Vagina (tissue), 2 donors: ENCODE measurements around the gene ZFHX3. TPM values are rescaled to one million over a fixed set of nuclear protein-coding genes. Genes with fewer than 3 reads are reported as not detected.
A peak's percentile ranks its signal among the peaks of the same experiment; 100 is the strongest.

Experiments
- DNase-seq, 2 donors: peaks; one replicate each; pipeline ENCODE4 v3.0.0-alpha.2; 2017; ENCODE audit errors: extremely low spot score in 2 of 2
- H3K27ac ChIP-seq: fragments of 200-600 bp; sonication (generic); one replicate; pipeline ENCODE4 v1.5.1; 2019
- H3K27me3 ChIP-seq: fragments of 200-600 bp; sonication (generic); one replicate; pipeline ENCODE4 v1.5.1; 2019
- H3K36me3 ChIP-seq, 2 donors: fragments of 200-600 bp; sonication (generic); one replicate each; pipeline ENCODE4 v1.5.1; 2017 to 2019
- H3K4me1 ChIP-seq: fragments of 200-600 bp; sonication (generic); one replicate; pipeline ENCODE4 v1.5.1; 2019
- H3K4me3 ChIP-seq, 2 donors: fragments of 200-600 bp; sonication (generic); 1 replicate in 1 of 2; 2 replicates in 1 of 2; pipeline ENCODE4 v1.5.1; 2016 to 2019
- H3K9me3 ChIP-seq: fragments of 200-600 bp; sonication (generic); one replicate; pipeline ENCODE4 v1.5.1; 2019
- CTCF ChIP-seq, 3 experiments: fragments of 450-650 bp in 2 of 3; fragments of 200-600 bp in 1 of 3; sonication (generic) in 1 of 3; IDR thresholded peaks; one replicate each; pipeline ENCODE4 v1.5.1; 2017 to 2019; ENCODE audit warnings: antibody characterized with exemption in 3 of 3, mild to moderate bottlenecking in 2 of 3, moderate library complexity in 2 of 3
- POLR2A ChIP-seq, 2 donors: fragments of 450-650 bp; IDR thresholded peaks; one replicate each; pipeline ENCODE4 v1.6.1; 2017; ENCODE audit warnings: antibody characterized with exemption in 2 of 2, mild to moderate bottlenecking in 2 of 2, moderate library complexity in 2 of 2
- POLR2AphosphoS5 ChIP-seq, 2 donors: sonication (generic); formaldehyde crosslinking; IDR thresholded peaks; one replicate each; pipeline ENCODE4 v1.9.0; 2017; ENCODE audit warnings: antibody characterized with exemption in 2 of 2, mild to moderate bottlenecking in 2 of 2, low read depth in 1 of 2; ENCODE audit not compliant: insufficient read depth in 1 of 2
- intact Hi-C: fragments of 100-400 bp; cut with DNase I; formaldehyde crosslinking; loops from one replicate; pipeline ENCODE4 v1.15.1; 2023
- total RNA-seq: library from RNA; depleted of rRNA; stranded (reverse); fragments of >200 nt; gene quantifications from one replicate; pipeline ENCODE4 v1.2.3, GENCODE V29; 2016

ZFHX3 gene
- total RNA-seq, 1 donor from 2014 or later: 28.0 TPM

GRCh38 chr16:72853575-72854266 lies 194.2 kb downstream of the ZFHX3 start:
- DNase-seq: no peak
- Histone ChIP-seq H3K4me1 (peaks cover 13% of the 10 kb centered on the region), H3K27me3 (no peaks in the 10 kb centered on the region), H3K36me3 (no peaks in the 10 kb centered on the region), H3K9me3 (no peaks in the 10 kb centered on the region), H3K27ac (no peak overlapping the region), H3K4me3 (no peak overlapping the region)
- TF ChIP-seq POLR2A (IDR thresholded peaks at IDR 0.05): no peak
- no peak for TF ChIP-seq CTCF (IDR thresholded peaks at IDR 0.05)
- TF ChIP-seq POLR2AphosphoS5 (IDR thresholded peaks at IDR 0.05; ENCODE audit: insufficient read depth in 1 of 2, low read depth in 1 of 2): no peak
- intact Hi-C loops: loop anchor here (10.0 kb wide), 2 partner anchors 81 to 131 kb away; no protein-coding TSS in a partner anchor

- H3K27me3 ChIP-seq: no peaks in the 10 kb centered on the region
- DNase-seq: no peak
- no peaks in the 10 kb centered on the region for H3K9me3 ChIP-seq
- H3K4me3 ChIP-seq: no peak overlapping the region
- no peaks in the 10 kb centered on the region for H3K36me3 ChIP-seq
- H3K27ac ChIP-seq: no peak overlapping the region
- TF ChIP-seq CTCF (IDR thresholded peaks at IDR 0.05): no peak
- no peak for TF ChIP-seq POLR2A (IDR thresholded peaks at IDR 0.05)
- no peak for TF ChIP-seq POLR2AphosphoS5 (IDR thresholded peaks at IDR 0.05; ENCODE audit: insufficient read depth in 1 of 2, low read depth in 1 of 2)
- peaks cover 22% of the 10 kb centered on the region for H3K4me1 ChIP-seq
- intact Hi-C loops: loop anchor here (10.0 kb wide), 2 partner anchors 82 to 132 kb away; no protein-coding TSS in a partner anchor
These were observed 195.5 kb downstream of the ZFHX3 start for GRCh38 chr16:72852421-72852820.

DNA sequence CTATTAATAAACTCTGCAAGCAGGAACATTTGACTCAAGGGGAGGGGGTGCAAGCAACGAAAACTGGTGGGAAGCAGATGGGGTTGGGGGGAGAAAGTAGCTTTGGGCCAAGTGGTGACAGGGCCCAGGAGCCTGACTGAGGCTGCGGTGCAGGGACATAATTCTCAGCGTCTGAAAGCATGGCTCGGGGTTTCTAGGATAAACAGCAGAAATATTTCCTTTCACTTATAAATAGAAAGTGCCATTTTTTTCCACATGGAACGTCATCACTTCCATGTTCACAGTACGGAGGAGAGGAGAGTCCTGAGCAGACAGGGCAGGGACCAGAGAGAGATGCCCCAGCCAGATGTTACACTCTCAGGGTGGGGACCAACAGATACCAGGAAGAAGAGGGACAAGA lies 197.1 kb downstream of the ZFHX3 start:
- no peaks in the 10 kb centered on the region for H3K36me3 ChIP-seq
- no peak for DNase-seq
- H3K27me3 ChIP-seq: no peaks in the 10 kb centered on the region
- H3K27ac ChIP-seq: peak overlapping the region; percentile 54
- H3K4me1 ChIP-seq: peaks cover 28% of the 10 kb centered on the region
- TF ChIP-seq CTCF (IDR thresholded peaks at IDR 0.05) (no peak), POLR2A (IDR thresholded peaks at IDR 0.05) (no peak), POLR2AphosphoS5 (IDR thresholded peaks at IDR 0.05; ENCODE audit: insufficient read depth in 1 of 2, low read depth in 1 of 2) (no peak)
- no peaks in the 10 kb centered on the region for H3K9me3 ChIP-seq
- H3K4me3 ChIP-seq: no peak overlapping the region
- intact Hi-C loops: loop anchor here (10.0 kb wide), 2 partner anchors 84 to 134 kb away; no protein-coding TSS in a partner anchor

DNA sequence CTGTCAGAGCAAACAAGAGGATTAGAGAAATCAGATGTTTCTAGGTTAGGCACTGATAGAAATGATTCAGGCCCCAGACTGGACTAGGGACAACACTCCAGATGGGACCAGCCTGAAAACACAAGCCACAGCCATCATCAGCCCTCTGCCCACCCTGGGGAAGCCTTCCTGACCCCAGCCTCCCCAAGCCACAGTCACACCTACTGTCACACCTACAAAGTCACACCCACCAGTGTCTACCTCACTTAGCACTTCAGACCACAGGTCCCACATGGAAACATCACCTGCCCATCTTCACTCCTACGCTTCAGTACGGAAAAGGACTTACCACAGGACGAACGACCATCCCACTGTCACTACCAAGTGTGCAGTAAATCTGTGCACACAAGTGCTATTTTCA lies 197.9 kb downstream of the ZFHX3 start:
- Histone ChIP-seq H3K4me1 (peaks cover 28% of the 10 kb centered on the region), H3K9me3 (no peaks in the 10 kb centered on the region), H3K27me3 (no peaks in the 10 kb centered on the region), H3K4me3 (no peak overlapping the region), H3K36me3 (no peaks in the 10 kb centered on the region), H3K27ac (peak overlapping the region; percentile 54)
- intact Hi-C loops: loop anchor here (10.0 kb wide), 2 partner anchors 85 to 135 kb away; no protein-coding TSS in a partner anchor
- DNase-seq: no peak
- TF ChIP-seq POLR2AphosphoS5 (IDR thresholded peaks at IDR 0.05; ENCODE audit: insufficient read depth in 1 of 2, low read depth in 1 of 2) (no peak), CTCF (IDR thresholded peaks at IDR 0.05) (no peak), POLR2A (IDR thresholded peaks at IDR 0.05) (no peak)
